GM23338 (cell line): ENCODE data around the gene APOBEC4. TPM values are rescaled to one million over a fixed set of nuclear protein-coding genes. Genes with fewer than 3 reads are reported as not detected.

Experiments
- ATAC-seq: fragments of 200-7000 bp; cut with Tn5 transposase; 3 replicates; pipeline ENCODE4 v1.9.1; 2020
- DNase-seq: peaks from one replicate; pipeline ENCODE4 v3.0.0-alpha.2; 2015; ENCODE audit warnings: low spot score
- H2AFZ ChIP-seq: fragments of 200-600 bp; sonication (generic); 2 replicates; pipeline ENCODE4 v1.8.0; 2016; ENCODE audit warnings: antibody characterized with exemption, mild to moderate bottlenecking, moderate library complexity
- H3F3A ChIP-seq: fragments of 200-600 bp; sonication (generic); replicated peaks from 2 replicates; pipeline ENCODE4 v1.8.0; 2017; ENCODE audit warnings: antibody characterized with exemption, mixed run types, low read depth
- H3K27ac ChIP-seq: fragments of 200-600 bp; sonication (generic); 2 replicates; pipeline ENCODE4 v1.6.1; 2016; ENCODE audit warnings: low read depth
- H3K27me3 ChIP-seq: fragments of 200-600 bp; sonication (generic); 2 replicates; pipeline ENCODE4 v1.8.0; 2016; ENCODE audit warnings: mild to moderate bottlenecking, mixed run types, moderate library complexity; ENCODE audit not compliant: insufficient read depth
- H3K36me3 ChIP-seq: fragments of 200-600 bp; sonication (generic); 2 replicates; pipeline ENCODE4 v1.8.0; 2016; ENCODE audit warnings: mild to moderate bottlenecking; ENCODE audit not compliant: insufficient read depth
- H3K4me1 ChIP-seq: fragments of 200-600 bp; sonication (generic); 2 replicates; pipeline ENCODE4 v1.8.0; 2016; ENCODE audit warnings: mild to moderate bottlenecking, moderate library complexity; ENCODE audit not compliant: insufficient read depth
- H3K4me2 ChIP-seq: fragments of 200-600 bp; sonication (generic); 2 replicates; pipeline ENCODE4 v1.7.1; 2017; ENCODE audit warnings: mixed run types
- H3K4me3 ChIP-seq: fragments of 200-600 bp; sonication (generic); 2 replicates; pipeline ENCODE4 v1.6.1; 2016; ENCODE audit warnings: mixed run types
- H3K79me2 ChIP-seq: fragments of 200-600 bp; sonication (generic); replicated peaks from 2 replicates; pipeline ENCODE4 v1.8.0; 2017; ENCODE audit warnings: mild to moderate bottlenecking; ENCODE audit not compliant: insufficient read depth
- H3K9me2 ChIP-seq: fragments of 200-600 bp; sonication (generic); 2 replicates; pipeline ENCODE4 v1.8.0; 2017; ENCODE audit not compliant: insufficient read depth
- H4K20me1 ChIP-seq: fragments of 200-600 bp; sonication (generic); replicated peaks from 2 replicates; pipeline ENCODE4 v1.8.0; 2017; ENCODE audit warnings: mild to moderate bottlenecking; ENCODE audit not compliant: insufficient read depth
- H3K27ac Mint-ChIP-seq: 2 replicates; pipeline ENCODE4 v1.8.0; 2020; ENCODE audit warnings: inconsistent platforms, mild to moderate bottlenecking, moderate library complexity, mixed read lengths
- H3K27me3 Mint-ChIP-seq: 3 replicates; pipeline ENCODE4 v1.8.0; 2022; ENCODE audit warnings: low read depth, mild to moderate bottlenecking, moderate library complexity, mixed read lengths, inconsistent platforms; ENCODE audit not compliant: insufficient read depth, poor library complexity
- H3K36me3 Mint-ChIP-seq: 3 replicates; pipeline ENCODE4 v1.8.0; 2021; ENCODE audit warnings: low read depth, mild to moderate bottlenecking, inconsistent platforms, moderate library complexity, mixed read lengths
- H3K4me1 Mint-ChIP-seq: 3 replicates; pipeline ENCODE4 v1.8.0; 2020; ENCODE audit warnings: mild to moderate bottlenecking, inconsistent platforms, mixed read lengths
- H3K4me3 Mint-ChIP-seq: 3 replicates; pipeline ENCODE4 v1.8.0; 2021; ENCODE audit warnings: moderate library complexity, mild to moderate bottlenecking, inconsistent platforms, mixed read lengths
- H3K9me3 Mint-ChIP-seq: 3 replicates; pipeline ENCODE4 v1.8.0; 2020; ENCODE audit warnings: moderate library complexity, mild to moderate bottlenecking, inconsistent platforms, mixed read lengths
- CREB1 ChIP-seq: fragments of 250-450 bp; sonication (Bioruptor Pico); IDR thresholded peaks from 2 replicates; pipeline ENCODE4 v1.5.0; 2020; ENCODE audit warnings: low read depth, mild to moderate bottlenecking, moderate library complexity
- EZH2 ChIP-seq: fragments of 200-600 bp; sonication (generic); IDR thresholded peaks from one replicate; pipeline ENCODE4 v1.8.0; 2017; ENCODE audit warnings: antibody characterized with exemption, mild to moderate bottlenecking, low read depth; ENCODE audit not compliant: unreplicated experiment
- NANOG ChIP-seq: IDR thresholded peaks from 2 replicates; pipeline ENCODE4 v1.6.1; 2016; ENCODE audit warnings: antibody characterized with exemption, borderline replicate concordance
- POLR2AphosphoS5 ChIP-seq: IDR thresholded peaks from 2 replicates; pipeline ENCODE4 v1.6.1; 2016; ENCODE audit warnings: antibody characterized with exemption, low read depth
- polyA plus RNA-seq: library from polyadenylated mRNA; unstranded; fragments of >200 nt; fragmentation: Nextera tagmentation; extraction: Ambion mirVana; gene quantifications from 2 replicates; pipeline ENCODE4 v1.2.1, GENCODE V29; 2016
- total RNA-seq: library from RNA; depleted of rRNA; stranded (reverse); fragments of >200 nt; shearing (Covaris generic); gene quantifications from 2 replicates; pipeline ENCODE4 v1.2.3, GENCODE V29; 2014
- TF ChIP-seq, protein P1 (sequence below): IDR thresholded peaks from 2 replicates; pipeline ENCODE4 v1.6.1; 2016; ENCODE audit warnings: antibody characterized with exemption
- TF ChIP-seq, protein P2 (sequence below): fragments of 250-450 bp; sonication (Bioruptor Pico); IDR thresholded peaks from 2 replicates; pipeline ENCODE4 v1.5.0; 2020; ENCODE audit warnings: mild to moderate bottlenecking, moderate library complexity
- TF ChIP-seq, protein P3 (sequence below): IDR thresholded peaks from one replicate; pipeline ENCODE4 v1.6.1; 2018; ENCODE audit warnings: antibody characterized with exemption; ENCODE audit not compliant: unreplicated experiment

APOBEC4 gene
- total and polyA plus RNA-seq, 2 experiments from 2014 or later, result 0.10 TPM; not detected in 1

DNA sequence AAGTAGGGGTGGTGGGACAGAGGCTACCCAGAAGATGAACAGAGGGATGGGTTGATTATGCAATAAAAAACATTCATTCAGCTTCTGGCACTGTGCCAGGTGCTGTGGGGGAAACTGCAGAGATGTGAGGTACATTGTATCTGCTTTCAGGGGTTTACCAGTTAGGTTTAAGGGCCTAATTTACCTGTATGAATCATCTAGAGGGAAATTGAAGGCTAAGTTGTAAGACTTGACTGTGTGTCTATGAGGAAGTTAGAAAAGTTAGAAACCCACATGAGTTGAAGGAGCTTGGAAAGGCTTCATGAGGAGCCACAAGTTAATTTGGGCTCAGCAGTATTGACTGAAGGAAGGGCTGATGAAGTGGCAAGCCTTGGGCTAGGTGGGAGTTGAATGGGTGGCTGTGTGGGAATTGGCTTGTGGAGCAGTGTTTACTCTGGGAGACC lies 36.7 kb upstream of the APOBEC4 start:
- H3K4me1 ChIP-seq, result no peaks in the 10 kb centered on the region
- H3K27me3 ChIP-seq, result no peaks in the 10 kb centered on the region
- no peak overlapping the region for H3K27ac ChIP-seq
- H3K36me3 ChIP-seq, result no peaks in the 10 kb centered on the region
- H2AFZ ChIP-seq, result no peak overlapping the region
- no peaks in the 10 kb centered on the region for H3K9me3 Mint-ChIP-seq
- H3K27ac Mint-ChIP-seq, result no peak overlapping the region
- ATAC-seq, result no peak
- no peaks in the 10 kb centered on the region for H3K36me3 Mint-ChIP-seq
- no peaks in the 10 kb centered on the region; the same call in 1 of the 3 replicates for H3K4me1 Mint-ChIP-seq
- H3K4me3 Mint-ChIP-seq, result no peak overlapping the region
- H3K79me2 ChIP-seq, result no peaks in the 10 kb centered on the region
- H3K27me3 Mint-ChIP-seq, result no peaks in the 10 kb centered on the region
- H4K20me1 ChIP-seq, result no peaks in the 10 kb centered on the region
- no peaks in the 10 kb centered on the region for H3K9me2 ChIP-seq
- TF ChIP-seq, protein P1, sequence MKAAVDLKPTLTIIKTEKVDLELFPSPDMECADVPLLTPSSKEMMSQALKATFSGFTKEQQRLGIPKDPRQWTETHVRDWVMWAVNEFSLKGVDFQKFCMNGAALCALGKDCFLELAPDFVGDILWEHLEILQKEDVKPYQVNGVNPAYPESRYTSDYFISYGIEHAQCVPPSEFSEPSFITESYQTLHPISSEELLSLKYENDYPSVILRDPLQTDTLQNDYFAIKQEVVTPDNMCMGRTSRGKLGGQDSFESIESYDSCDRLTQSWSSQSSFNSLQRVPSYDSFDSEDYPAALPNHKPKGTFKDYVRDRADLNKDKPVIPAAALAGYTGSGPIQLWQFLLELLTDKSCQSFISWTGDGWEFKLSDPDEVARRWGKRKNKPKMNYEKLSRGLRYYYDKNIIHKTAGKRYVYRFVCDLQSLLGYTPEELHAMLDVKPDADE, result no peak
- no peak for TF ChIP-seq POLR2AphosphoS5
- TF ChIP-seq NANOG, result no peak
- no peak overlapping the region for H3K4me2 ChIP-seq
- no peak for DNase-seq
- no peaks in the 10 kb centered on the region for H3F3A ChIP-seq
- no peak overlapping the region for H3K4me3 ChIP-seq

DNA sequence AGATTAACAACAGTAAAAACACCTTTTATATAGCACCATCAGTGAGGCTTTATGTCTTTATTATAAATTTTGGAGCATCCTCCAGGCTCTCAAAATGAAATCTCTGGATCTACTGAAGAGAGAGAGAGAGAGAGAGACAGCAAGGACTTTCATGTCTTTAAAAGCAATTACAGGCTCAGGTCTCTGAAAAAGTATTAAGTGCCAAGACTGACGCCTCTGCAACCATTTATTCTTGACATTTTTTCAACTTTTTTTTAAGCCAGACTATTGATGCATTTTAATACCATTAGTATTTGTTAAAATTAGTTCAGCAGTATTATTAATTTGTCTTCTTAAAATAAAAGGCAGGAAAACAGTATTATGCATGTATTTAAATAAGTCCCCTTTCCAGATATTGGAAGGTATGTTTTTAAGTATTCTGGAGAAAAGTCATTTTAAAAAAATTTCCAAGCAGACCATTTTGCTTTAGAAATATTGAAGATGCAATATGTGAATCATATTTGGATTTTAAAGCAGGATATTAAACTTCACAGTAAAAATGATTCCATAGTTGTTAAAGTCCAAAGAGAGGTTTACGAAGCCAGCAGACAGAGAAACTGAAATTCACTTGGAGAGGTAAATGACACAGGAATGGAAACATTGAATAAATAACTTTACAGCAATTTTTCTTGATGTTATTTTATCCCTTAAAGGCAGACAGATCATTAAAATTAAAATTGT lies 35.4 kb upstream of the APOBEC4 start:
- Histone ChIP-seq H3F3A (no peaks in the 10 kb centered on the region), H3K4me2 (no peak overlapping the region), H3K4me3 (no peak overlapping the region), H3K79me2 (no peaks in the 10 kb centered on the region), H4K20me1 (no peaks in the 10 kb centered on the region), H3K36me3 (no peaks in the 10 kb centered on the region), H3K9me2 (no peaks in the 10 kb centered on the region), H2AFZ (no peak overlapping the region), H3K27ac (no peak overlapping the region), H3K27me3 (no peaks in the 10 kb centered on the region), H3K4me1 (no peaks in the 10 kb centered on the region)
- no peak for ATAC-seq
- Mint-ChIP-seq H3K27me3 (no peaks in the 10 kb centered on the region), H3K4me1 (no peaks in the 10 kb centered on the region; the same call in 1 of the 3 replicates), H3K4me3 (no peak overlapping the region), H3K36me3 (no peaks in the 10 kb centered on the region), H3K27ac (no peak overlapping the region), H3K9me3 (no peaks in the 10 kb centered on the region)
- DNase-seq, result no peak
- TF ChIP-seq, protein P1, result no peak
- TF ChIP-seq CREB1 (CRISPR knock-in tag), result no peak
- TF ChIP-seq, protein P2, sequence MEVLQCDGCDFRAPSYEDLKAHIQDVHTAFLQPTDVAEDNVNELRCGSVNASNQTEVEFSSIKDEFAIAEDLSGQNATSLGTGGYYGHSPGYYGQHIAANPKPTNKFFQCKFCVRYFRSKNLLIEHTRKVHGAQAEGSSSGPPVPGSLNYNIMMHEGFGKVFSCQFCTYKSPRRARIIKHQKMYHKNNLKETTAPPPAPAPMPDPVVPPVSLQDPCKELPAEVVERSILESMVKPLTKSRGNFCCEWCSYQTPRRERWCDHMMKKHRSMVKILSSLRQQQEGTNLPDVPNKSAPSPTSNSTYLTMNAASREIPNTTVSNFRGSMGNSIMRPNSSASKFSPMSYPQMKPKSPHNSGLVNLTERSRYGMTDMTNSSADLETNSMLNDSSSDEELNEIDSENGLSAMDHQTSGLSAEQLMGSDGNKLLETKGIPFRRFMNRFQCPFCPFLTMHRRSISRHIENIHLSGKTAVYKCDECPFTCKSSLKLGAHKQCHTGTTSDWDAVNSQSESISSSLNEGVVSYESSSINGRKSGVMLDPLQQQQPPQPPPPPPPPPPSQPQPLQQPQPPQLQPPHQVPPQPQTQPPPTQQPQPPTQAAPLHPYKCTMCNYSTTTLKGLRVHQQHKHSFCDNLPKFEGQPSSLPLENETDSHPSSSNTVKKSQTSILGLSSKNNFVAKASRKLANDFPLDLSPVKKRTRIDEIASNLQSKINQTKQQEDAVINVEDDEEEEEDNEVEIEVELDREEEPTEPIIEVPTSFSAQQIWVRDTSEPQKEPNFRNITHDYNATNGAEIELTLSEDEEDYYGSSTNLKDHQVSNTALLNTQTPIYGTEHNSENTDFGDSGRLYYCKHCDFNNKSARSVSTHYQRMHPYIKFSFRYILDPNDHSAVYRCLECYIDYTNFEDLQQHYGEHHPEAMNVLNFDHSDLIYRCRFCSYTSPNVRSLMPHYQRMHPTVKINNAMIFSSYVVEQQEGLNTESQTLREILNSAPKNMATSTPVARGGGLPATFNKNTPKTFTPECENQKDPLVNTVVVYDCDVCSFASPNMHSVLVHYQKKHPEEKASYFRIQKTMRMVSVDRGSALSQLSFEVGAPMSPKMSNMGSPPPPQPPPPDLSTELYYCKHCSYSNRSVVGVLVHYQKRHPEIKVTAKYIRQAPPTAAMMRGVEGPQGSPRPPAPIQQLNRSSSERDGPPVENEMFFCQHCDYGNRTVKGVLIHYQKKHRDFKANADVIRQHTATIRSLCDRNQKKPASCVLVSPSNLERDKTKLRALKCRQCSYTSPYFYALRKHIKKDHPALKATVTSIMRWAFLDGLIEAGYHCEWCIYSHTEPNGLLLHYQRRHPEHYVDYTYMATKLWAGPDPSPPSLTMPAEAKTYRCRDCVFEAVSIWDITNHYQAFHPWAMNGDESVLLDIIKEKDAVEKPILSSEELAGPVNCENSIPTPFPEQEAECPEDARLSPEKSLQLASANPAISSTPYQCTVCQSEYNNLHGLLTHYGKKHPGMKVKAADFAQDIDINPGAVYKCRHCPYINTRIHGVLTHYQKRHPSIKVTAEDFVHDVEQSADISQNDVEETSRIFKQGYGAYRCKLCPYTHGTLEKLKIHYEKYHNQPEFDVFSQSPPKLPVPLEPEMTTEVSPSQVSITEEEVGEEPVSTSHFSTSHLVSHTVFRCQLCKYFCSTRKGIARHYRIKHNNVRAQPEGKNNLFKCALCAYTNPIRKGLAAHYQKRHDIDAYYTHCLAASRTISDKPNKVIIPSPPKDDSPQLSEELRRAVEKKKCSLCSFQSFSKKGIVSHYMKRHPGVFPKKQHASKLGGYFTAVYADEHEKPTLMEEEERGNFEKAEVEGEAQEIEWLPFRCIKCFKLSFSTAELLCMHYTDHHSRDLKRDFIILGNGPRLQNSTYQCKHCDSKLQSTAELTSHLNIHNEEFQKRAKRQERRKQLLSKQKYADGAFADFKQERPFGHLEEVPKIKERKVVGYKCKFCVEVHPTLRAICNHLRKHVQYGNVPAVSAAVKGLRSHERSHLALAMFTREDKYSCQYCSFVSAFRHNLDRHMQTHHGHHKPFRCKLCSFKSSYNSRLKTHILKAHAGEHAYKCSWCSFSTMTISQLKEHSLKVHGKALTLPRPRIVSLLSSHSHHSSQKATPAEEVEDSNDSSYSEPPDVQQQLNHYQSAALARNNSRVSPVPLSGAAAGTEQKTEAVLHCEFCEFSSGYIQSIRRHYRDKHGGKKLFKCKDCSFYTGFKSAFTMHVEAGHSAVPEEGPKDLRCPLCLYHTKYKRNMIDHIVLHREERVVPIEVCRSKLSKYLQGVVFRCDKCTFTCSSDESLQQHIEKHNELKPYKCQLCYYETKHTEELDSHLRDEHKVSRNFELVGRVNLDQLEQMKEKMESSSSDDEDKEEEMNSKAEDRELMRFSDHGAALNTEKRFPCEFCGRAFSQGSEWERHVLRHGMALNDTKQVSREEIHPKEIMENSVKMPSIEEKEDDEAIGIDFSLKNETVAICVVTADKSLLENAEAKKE, result no peak
- TF ChIP-seq, protein P3, sequence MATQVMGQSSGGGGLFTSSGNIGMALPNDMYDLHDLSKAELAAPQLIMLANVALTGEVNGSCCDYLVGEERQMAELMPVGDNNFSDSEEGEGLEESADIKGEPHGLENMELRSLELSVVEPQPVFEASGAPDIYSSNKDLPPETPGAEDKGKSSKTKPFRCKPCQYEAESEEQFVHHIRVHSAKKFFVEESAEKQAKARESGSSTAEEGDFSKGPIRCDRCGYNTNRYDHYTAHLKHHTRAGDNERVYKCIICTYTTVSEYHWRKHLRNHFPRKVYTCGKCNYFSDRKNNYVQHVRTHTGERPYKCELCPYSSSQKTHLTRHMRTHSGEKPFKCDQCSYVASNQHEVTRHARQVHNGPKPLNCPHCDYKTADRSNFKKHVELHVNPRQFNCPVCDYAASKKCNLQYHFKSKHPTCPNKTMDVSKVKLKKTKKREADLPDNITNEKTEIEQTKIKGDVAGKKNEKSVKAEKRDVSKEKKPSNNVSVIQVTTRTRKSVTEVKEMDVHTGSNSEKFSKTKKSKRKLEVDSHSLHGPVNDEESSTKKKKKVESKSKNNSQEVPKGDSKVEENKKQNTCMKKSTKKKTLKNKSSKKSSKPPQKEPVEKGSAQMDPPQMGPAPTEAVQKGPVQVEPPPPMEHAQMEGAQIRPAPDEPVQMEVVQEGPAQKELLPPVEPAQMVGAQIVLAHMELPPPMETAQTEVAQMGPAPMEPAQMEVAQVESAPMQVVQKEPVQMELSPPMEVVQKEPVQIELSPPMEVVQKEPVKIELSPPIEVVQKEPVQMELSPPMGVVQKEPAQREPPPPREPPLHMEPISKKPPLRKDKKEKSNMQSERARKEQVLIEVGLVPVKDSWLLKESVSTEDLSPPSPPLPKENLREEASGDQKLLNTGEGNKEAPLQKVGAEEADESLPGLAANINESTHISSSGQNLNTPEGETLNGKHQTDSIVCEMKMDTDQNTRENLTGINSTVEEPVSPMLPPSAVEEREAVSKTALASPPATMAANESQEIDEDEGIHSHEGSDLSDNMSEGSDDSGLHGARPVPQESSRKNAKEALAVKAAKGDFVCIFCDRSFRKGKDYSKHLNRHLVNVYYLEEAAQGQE, result no peak
- no peak for TF ChIP-seq POLR2AphosphoS5
- no peak for TF ChIP-seq EZH2
